Activated T-helper 17 cell treated with anti-CD3 and anti-CD28 coated beads, Interleukin-2, amount 50 U/mL, for 72 hours (primary cell): ENCODE data around the gene HMOX1. TPM values are rescaled to one million over a fixed set of nuclear protein-coding genes. Genes with fewer than 3 reads are reported as not detected.

Source experiments
- ATAC-seq: fragments of 150-1000 bp; cut with Tn5 transposase; replicated peaks from 2 replicates; pipeline ENCODE4 v1.10.0; 2021; ENCODE audit warnings: mild to moderate bottlenecking, moderate library complexity
- H3K27ac Mint-ChIP-seq: one replicate; pipeline ENCODE4 v1.8.0; 2022; ENCODE audit warnings: mixed read lengths
- H3K27me3 Mint-ChIP-seq: one replicate; pipeline ENCODE4 v1.8.0; 2022; ENCODE audit warnings: mixed read lengths
- H3K36me3 Mint-ChIP-seq: one replicate; pipeline ENCODE4 v1.8.0; 2022; ENCODE audit warnings: low read depth, mild to moderate bottlenecking, mixed read lengths
- H3K4me1 Mint-ChIP-seq: one replicate; pipeline ENCODE4 v1.8.0; 2022; ENCODE audit warnings: mixed read lengths
- H3K4me3 Mint-ChIP-seq: one replicate; pipeline ENCODE4 v1.8.0; 2022; ENCODE audit warnings: mild to moderate bottlenecking, mixed read lengths
- H3K9me3 Mint-ChIP-seq: one replicate; pipeline ENCODE4 v1.8.0; 2022; ENCODE audit warnings: mixed read lengths
- total RNA-seq, 2 donors: library from RNA; stranded (reverse); gene quantifications; one replicate each; pipeline ENCODE4 v1.2.3, GENCODE V29; 2022

HMOX1 gene
- total RNA-seq, 2 donors from 2014 or later: 3.5 to 7.3 TPM

DNA sequence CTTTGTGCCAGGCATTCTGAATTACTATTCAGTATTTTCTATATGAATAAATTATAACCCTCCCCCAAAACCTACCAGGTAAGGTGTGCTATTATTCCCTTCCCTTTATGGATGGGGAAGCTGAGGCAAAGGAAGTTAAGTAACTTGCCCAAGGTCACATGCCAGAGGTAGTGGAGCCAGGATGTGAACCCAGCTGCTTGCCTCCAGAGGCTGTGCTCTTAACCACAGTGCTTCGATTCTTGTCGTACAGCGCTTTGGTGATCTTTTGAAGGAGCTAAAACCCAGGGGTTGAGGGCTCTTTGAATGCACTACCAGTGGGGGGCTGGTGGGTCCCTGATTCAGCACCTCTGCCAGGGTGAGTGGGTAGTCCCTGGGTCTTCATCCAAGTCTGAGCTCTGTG is 37.8 kb downstream of the HMOX1 start:
- peaks cover 97% of the 10 kb centered on the region for H3K36me3 Mint-ChIP-seq

GRCh38 chr22:35419756-35420155 is 38.9 kb downstream of the HMOX1 start:
- Mint-ChIP-seq H3K4me1 (no peaks in the 10 kb centered on the region), H3K27me3 (no peaks in the 10 kb centered on the region), H3K9me3 (no peaks in the 10 kb centered on the region), H3K27ac (no peak overlapping the region), H3K4me3 (no peak overlapping the region), H3K36me3 (peaks cover 97% of the 10 kb centered on the region)
- no peak for ATAC-seq

More for the DNA sequence above, 37.8 kb downstream of the HMOX1 start:
- H3K4me3 Mint-ChIP-seq: no peak overlapping the region
- no peaks in the 10 kb centered on the region for H3K9me3 Mint-ChIP-seq
- no peaks in the 10 kb centered on the region for H3K27me3 Mint-ChIP-seq
- no peak overlapping the region for H3K27ac Mint-ChIP-seq
- H3K4me1 Mint-ChIP-seq: no peaks in the 10 kb centered on the region
- no peak for ATAC-seq

DNA sequence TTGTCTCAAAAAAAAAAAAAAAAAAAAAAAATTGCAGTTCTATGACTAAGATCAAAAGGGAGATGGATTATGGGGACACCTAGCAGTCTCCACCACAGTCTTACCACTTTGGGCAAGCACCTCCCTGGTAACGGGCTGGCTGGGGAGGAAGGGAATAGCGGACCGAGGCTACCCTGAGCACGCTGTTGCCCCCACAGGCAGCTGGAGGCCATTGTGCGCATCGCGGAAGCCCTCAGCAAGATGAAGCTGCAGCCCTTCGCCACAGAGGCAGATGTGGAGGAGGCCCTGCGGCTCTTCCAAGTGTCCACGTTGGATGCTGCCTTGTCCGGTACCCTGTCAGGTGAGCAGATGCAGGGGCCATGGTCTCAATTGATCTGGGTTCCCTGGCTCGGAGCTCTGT is 40.2 kb downstream of the HMOX1 start:
- ATAC-seq: no peak
- no peak overlapping the region for H3K27ac Mint-ChIP-seq
- H3K9me3 Mint-ChIP-seq: no peaks in the 10 kb centered on the region
- H3K4me1 Mint-ChIP-seq: no peaks in the 10 kb centered on the region
- peaks cover 96% of the 10 kb centered on the region for H3K36me3 Mint-ChIP-seq
- H3K27me3 Mint-ChIP-seq: no peaks in the 10 kb centered on the region
- no peak overlapping the region for H3K4me3 Mint-ChIP-seq

GRCh38 chr22:35422145-35422544 is 41.2 kb downstream of the HMOX1 start:
- H3K27me3 Mint-ChIP-seq: no peaks in the 10 kb centered on the region
- H3K36me3 Mint-ChIP-seq: peaks cover 96% of the 10 kb centered on the region

GRCh38 chr22:35422936-35423335 is 42.0 kb downstream of the HMOX1 start:
- Mint-ChIP-seq H3K36me3 (peaks cover 96% of the 10 kb centered on the region), H3K4me3 (no peak overlapping the region), H3K9me3 (no peaks in the 10 kb centered on the region), H3K27me3 (no peaks in the 10 kb centered on the region), H3K4me1 (peaks cover 4% of the 10 kb centered on the region), H3K27ac (no peak overlapping the region)
- ATAC-seq: no peak

More at GRCh38 chr22:35422145-35422544, 41.2 kb downstream of the HMOX1 start:
- no peak overlapping the region for H3K4me3 Mint-ChIP-seq
- ATAC-seq: no peak
- no peak overlapping the region for H3K27ac Mint-ChIP-seq
- peaks cover 4% of the 10 kb centered on the region for H3K4me1 Mint-ChIP-seq
- no peaks in the 10 kb centered on the region for H3K9me3 Mint-ChIP-seq

DNA sequence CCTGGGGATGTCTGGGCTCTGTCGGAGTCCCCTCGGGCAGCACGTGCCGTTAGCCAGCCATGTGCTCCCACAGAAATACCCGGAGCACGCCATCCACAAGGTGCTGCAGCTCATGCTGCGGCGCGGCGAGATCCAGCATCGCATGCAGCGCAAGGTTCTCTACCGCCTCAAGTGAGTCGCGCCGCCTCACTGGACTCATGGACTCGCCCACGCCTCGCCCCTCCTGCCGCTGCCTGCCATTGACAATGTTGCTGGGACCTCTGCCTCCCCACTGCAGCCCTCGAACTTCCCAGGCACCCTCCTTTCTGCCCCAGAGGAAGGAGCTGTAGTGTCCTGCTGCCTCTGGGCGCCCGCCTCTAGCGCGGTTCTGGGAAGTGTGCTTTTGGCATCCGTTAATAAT is 43.2 kb downstream of the HMOX1 start:
- no peaks in the 10 kb centered on the region for H3K9me3 Mint-ChIP-seq
- H3K27ac Mint-ChIP-seq: no peak overlapping the region
- no peaks in the 10 kb centered on the region for H3K27me3 Mint-ChIP-seq
- peaks cover 99% of the 10 kb centered on the region for H3K36me3 Mint-ChIP-seq
- ATAC-seq: no peak
- H3K4me1 Mint-ChIP-seq: peaks cover 4% of the 10 kb centered on the region
- no peak overlapping the region for H3K4me3 Mint-ChIP-seq

- H3K36me3 Mint-ChIP-seq: peaks cover 99% of the 10 kb centered on the region
Observed at GRCh38 chr22:35424761-35425160, 43.9 kb downstream of the HMOX1 start.

DNA sequence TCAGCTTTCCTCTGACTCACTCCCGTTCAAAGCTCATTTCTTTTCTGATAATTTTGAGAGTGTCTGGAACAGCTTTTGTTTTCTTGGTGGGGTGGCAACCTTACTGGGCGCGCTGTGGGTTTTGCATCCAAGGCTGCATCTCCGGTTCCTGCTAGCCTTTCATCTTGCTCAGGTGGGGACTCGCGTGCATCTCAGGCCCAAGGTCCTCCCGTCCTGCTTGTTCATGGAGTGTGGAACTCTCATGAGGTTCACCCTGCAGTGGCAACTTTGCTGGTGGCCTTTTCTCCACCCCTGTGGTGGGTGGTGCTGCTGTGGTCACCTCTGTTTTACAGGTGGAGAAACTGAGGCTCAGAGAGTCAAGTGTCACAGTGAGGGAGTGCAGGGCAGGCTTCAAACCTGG is 44.6 kb downstream of the HMOX1 start:
- peaks cover 99% of the 10 kb centered on the region for H3K36me3 Mint-ChIP-seq
- H3K9me3 Mint-ChIP-seq: no peaks in the 10 kb centered on the region
- no peaks in the 10 kb centered on the region for H3K27me3 Mint-ChIP-seq
- no peak overlapping the region for H3K4me3 Mint-ChIP-seq
- peak overlapping the region; percentile 75 for H3K27ac Mint-ChIP-seq
- no peak for ATAC-seq
- H3K4me1 Mint-ChIP-seq: peaks cover 4% of the 10 kb centered on the region

More at GRCh38 chr22:35424761-35425160, 43.9 kb downstream of the HMOX1 start:
- ATAC-seq: no peak
- Mint-ChIP-seq H3K27ac (no peak overlapping the region), H3K4me3 (no peak overlapping the region), H3K27me3 (no peaks in the 10 kb centered on the region), H3K4me1 (peaks cover 4% of the 10 kb centered on the region), H3K9me3 (no peaks in the 10 kb centered on the region)

- Mint-ChIP-seq H3K36me3 (peaks cover 99% of the 10 kb centered on the region), H3K27me3 (no peaks in the 10 kb centered on the region), H3K4me3 (no peak overlapping the region), H3K27ac (peak overlapping the region; percentile 75), H3K9me3 (no peaks in the 10 kb centered on the region), H3K4me1 (peaks cover 4% of the 10 kb centered on the region)
- no peak for ATAC-seq
Observed at GRCh38 chr22:35425971-35426800, 45.3 kb downstream of the HMOX1 start.

GRCh38 chr22:35426801-35427140 is 45.9 kb downstream of the HMOX1 start:
- peaks cover 4% of the 10 kb centered on the region for H3K4me1 Mint-ChIP-seq
- H3K4me3 Mint-ChIP-seq: no peak overlapping the region
- H3K36me3 Mint-ChIP-seq: peaks cover 99% of the 10 kb centered on the region
- H3K27ac Mint-ChIP-seq: peak overlapping the region; percentile 28
- H3K27me3 Mint-ChIP-seq: no peaks in the 10 kb centered on the region
- no peak for ATAC-seq
- H3K9me3 Mint-ChIP-seq: no peaks in the 10 kb centered on the region

GRCh38 chr22:35430897-35431322 is 50.0 kb downstream of the HMOX1 start:
- Mint-ChIP-seq H3K27me3 (no peaks in the 10 kb centered on the region), H3K4me1 (peaks cover 4% of the 10 kb centered on the region), H3K36me3 (peaks cover 83% of the 10 kb centered on the region), H3K9me3 (no peaks in the 10 kb centered on the region), H3K27ac (no peak overlapping the region), H3K4me3 (no peak overlapping the region)
- peak; percentile 72 for ATAC-seq

GRCh38 chr22:35431483-35432227 is 50.8 kb downstream of the HMOX1 start:
- Mint-ChIP-seq H3K4me1 (peaks cover 3% of the 10 kb centered on the region), H3K4me3 (no peak overlapping the region), H3K27me3 (no peaks in the 10 kb centered on the region)

GRCh38 chr22:35432228-35432905 is 51.5 kb downstream of the HMOX1 start:
- H3K27me3 Mint-ChIP-seq: no peaks in the 10 kb centered on the region
- H3K4me1 Mint-ChIP-seq: no peaks in the 10 kb centered on the region
- peaks cover 69% of the 10 kb centered on the region for H3K36me3 Mint-ChIP-seq
- no peak for ATAC-seq
- no peak overlapping the region for H3K4me3 Mint-ChIP-seq
- H3K9me3 Mint-ChIP-seq: no peaks in the 10 kb centered on the region
- no peak overlapping the region for H3K27ac Mint-ChIP-seq

More at GRCh38 chr22:35431483-35432227, 50.8 kb downstream of the HMOX1 start:
- Mint-ChIP-seq H3K36me3 (peaks cover 76% of the 10 kb centered on the region), H3K9me3 (no peaks in the 10 kb centered on the region), H3K27ac (no peak overlapping the region)
- no peak for ATAC-seq

DNA sequence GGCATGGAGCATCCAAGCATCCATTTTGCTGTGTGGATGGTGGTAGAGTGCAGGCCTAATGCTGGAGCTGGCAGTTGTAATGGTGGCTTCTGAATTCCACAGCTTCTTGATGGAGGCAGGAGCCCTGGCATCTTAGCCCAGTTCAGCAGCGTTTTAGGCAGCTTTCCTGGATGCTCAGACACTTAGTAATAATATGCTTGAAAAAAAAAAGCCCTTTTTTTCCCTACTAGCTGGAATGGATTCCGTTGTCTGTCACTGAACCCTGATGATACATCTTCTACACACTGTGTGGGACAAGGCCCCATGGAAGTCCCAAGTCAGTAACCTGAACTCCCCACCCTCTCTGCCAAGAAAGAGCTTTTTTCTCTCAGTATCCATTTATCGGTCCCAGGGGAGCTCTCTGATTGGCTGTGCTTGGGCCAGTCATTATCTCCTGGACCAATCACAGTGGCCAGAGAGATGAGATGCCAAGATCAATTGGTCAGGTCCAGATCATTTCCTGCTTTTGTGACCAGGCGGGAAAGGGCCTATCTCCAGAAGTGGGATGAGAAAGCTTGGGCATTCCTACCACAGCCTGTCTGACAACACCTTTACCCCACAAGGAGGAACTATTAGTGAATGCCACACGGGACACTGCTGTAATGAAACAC is 53.3 kb downstream of the HMOX1 start:
- ATAC-seq: no peak
- Mint-ChIP-seq H3K9me3 (no peaks in the 10 kb centered on the region), H3K4me1 (peaks cover 10% of the 10 kb centered on the region), H3K4me3 (no peak overlapping the region), H3K27me3 (no peaks in the 10 kb centered on the region), H3K36me3 (peaks cover 58% of the 10 kb centered on the region), H3K27ac (no peak overlapping the region)
